Endothelial cell of umbilical vein (primary cell): ENCODE data around the gene ANKRD33B. TPM values are rescaled to one million over a fixed set of nuclear protein-coding genes. Genes with fewer than 3 reads are reported as not detected.

Experiments
- BruUV-seq: library from RNA; stranded (reverse); fragments of 400-500 nt; replicated peaks from 2 replicates; lab custom pipeline; 2021; lab: Mats Ljungman, UMichigan
- CTCF ChIA-PET: fragments of 300-600, 350-600 bp; sonication (Branson Sonifier 250); formaldehyde crosslinking; loops from one replicate; lab custom pipeline; 2021; ENCODE audit warnings: antibody characterized with exemption, inconsistent platforms; lab: Charles Lee
- POLR2A ChIA-PET: fragments of 300-600, 350-600 bp; sonication (Branson Sonifier 250); formaldehyde crosslinking; loops from one replicate; lab custom pipeline; 2021; ENCODE audit warnings: antibody characterized with exemption, inconsistent platforms; lab: Charles Lee
- DNase-seq: peaks from one replicate; pipeline ENCODE4 v3.0.0-alpha.2; 2011; ENCODE audit warnings: low read depth, low spot score
- FAIRE-seq: peaks from 2 replicates; lab custom pipeline; 2011; peaks lifted over from hg19 to GRCh38; lab: Jason Lieb, UNC
- H2AFZ ChIP-seq: 2 replicates; pipeline ENCODE4 v1.6.0; 2012; ENCODE audit warnings: low read depth, low read length, control low read depth, inconsistent platforms
- H3K27ac ChIP-seq: 2 replicates; pipeline ENCODE4 v1.5.1; 2011; ENCODE audit warnings: low read depth, mild to moderate bottlenecking, control low read depth, low read length, moderate library complexity; ENCODE audit not compliant: insufficient read depth
- H3K27me3 ChIP-seq, 2 experiments: 2 replicates each; pipeline versions ENCODE4 v1.6.0 to v1.6.1; 2011; ENCODE audit warnings: low read length in 2 of 2, mixed read lengths in 1 of 2; ENCODE audit not compliant: control insufficient read depth in 2 of 2, insufficient read depth in 2 of 2
- H3K36me3 ChIP-seq, 2 experiments: 2 replicates in 1 of 2; 3 replicates in 1 of 2; pipeline ENCODE4 v1.5.1; 2011; ENCODE audit warnings: low read length in 2 of 2, mild to moderate bottlenecking in 1 of 2, moderate library complexity in 1 of 2; ENCODE audit not compliant: control insufficient read depth in 2 of 2, insufficient read depth in 2 of 2; ENCODE audit errors: extremely low read depth in 1 of 2
- H3K4me1 ChIP-seq: 3 replicates; pipeline ENCODE4 v1.5.1; 2011; ENCODE audit warnings: mild to moderate bottlenecking, low read length; ENCODE audit not compliant: control insufficient read depth, insufficient read depth; ENCODE audit errors: extremely low read depth
- H3K4me2 ChIP-seq: 2 replicates; pipeline ENCODE4 v1.6.1; 2011; ENCODE audit warnings: low read length, control low read depth, mixed read lengths; ENCODE audit not compliant: insufficient read depth
- H3K4me3 ChIP-seq, 3 experiments: fragments of 200-600 bp in 1 of 3; sonication (generic), shearing (Covaris generic) in 1 of 3; replicated peaks in 1 of 3; 2 replicates each; pipeline ENCODE4 v1.5.1; 2011 to 2016; ENCODE audit warnings: control low read depth in 3 of 3, low read length in 3 of 3, mild to moderate bottlenecking in 2 of 3, inconsistent platforms in 1 of 3, low read depth in 1 of 3, moderate library complexity in 1 of 3; ENCODE audit not compliant: insufficient read depth in 1 of 3
- H3K79me2 ChIP-seq: 2 replicates; pipeline ENCODE4 v1.6.0; 2012; ENCODE audit warnings: low read length, inconsistent platforms; ENCODE audit not compliant: control insufficient read depth, insufficient read depth
- H3K9ac ChIP-seq: replicated peaks from 2 replicates; pipeline ENCODE3; 2011; ENCODE audit warnings: low read length, control low read depth; ENCODE audit not compliant: insufficient read depth; ENCODE audit errors: extremely low read depth
- H3K9me1 ChIP-seq: replicated peaks from 3 replicates; pipeline ENCODE4 v1.6.0; 2011; ENCODE audit warnings: mild to moderate bottlenecking, low read length; ENCODE audit not compliant: control insufficient read depth, insufficient read depth; ENCODE audit errors: extremely low read depth
- H3K9me3 ChIP-seq: replicated peaks from 2 replicates; pipeline ENCODE4 v1.5.1; 2012; ENCODE audit warnings: low read length, inconsistent platforms; ENCODE audit not compliant: control insufficient read depth, insufficient read depth
- H4K20me1 ChIP-seq: replicated peaks from 2 replicates; pipeline ENCODE3; 2011; ENCODE audit warnings: mild to moderate bottlenecking, low read length; ENCODE audit not compliant: control insufficient read depth, insufficient read depth; ENCODE audit errors: extremely low read depth
- EZH2 ChIP-seq: IDR thresholded peaks from 2 replicates; pipeline ENCODE4 v1.6.1; 2012; ENCODE audit warnings: borderline replicate concordance, low read depth, mild to moderate bottlenecking, moderate library complexity, low read length, inconsistent platforms; ENCODE audit not compliant: severe bottlenecking
- FOS ChIP-seq: IDR thresholded peaks from 2 replicates; pipeline ENCODE4 v1.6.1; 2011; ENCODE audit warnings: mild to moderate bottlenecking, low read length, moderate library complexity, borderline replicate concordance; ENCODE audit not compliant: insufficient read depth
- GATA2 ChIP-seq: IDR thresholded peaks from 2 replicates; pipeline ENCODE4 v1.7.0; 2011; ENCODE audit warnings: low read depth, mild to moderate bottlenecking, moderate library complexity, mixed read lengths, low read length; ENCODE audit not compliant: insufficient read length, insufficient read depth
- JUN ChIP-seq: IDR thresholded peaks from 2 replicates; pipeline ENCODE4 v1.6.1; 2011; ENCODE audit warnings: borderline replicate concordance, low read depth; ENCODE audit not compliant: insufficient read length, insufficient read depth
- MYC ChIP-seq: IDR thresholded peaks from one replicate; pipeline ENCODE4 v1.6.1; 2011; ENCODE audit warnings: mild to moderate bottlenecking, low read depth, low read length
- POLR2A ChIP-seq: IDR thresholded peaks from 2 replicates; pipeline ENCODE4 v1.6.1; 2012; ENCODE audit warnings: low read depth, mild to moderate bottlenecking, control low read depth, low read length
- POLR2AphosphoS5 ChIP-seq: IDR thresholded peaks from 2 replicates; pipeline ENCODE4 v1.6.1; 2012; ENCODE audit warnings: low read depth, mild to moderate bottlenecking, control low read depth, low read length, moderate library complexity; ENCODE audit not compliant: insufficient read depth
- dilution Hi-C: fragments of 300-500 bp; cut with MboI; formaldehyde crosslinking; loops from one replicate; pipeline ENCODE4 v1.15.0; 2019; ENCODE audit warnings: low sequenced_read_pairs; ENCODE audit not compliant: extremely low pct_ligation_motif_present
- intact Hi-C: fragments of 100-400 bp; cut with micrococcal nuclease; formaldehyde crosslinking; loops from one replicate; pipeline ENCODE4 v1.10.0; 2022
- polyA plus RNA-seq, 4 experiments: library from polyadenylated mRNA; depleted of rRNA in 3 of 4; stranded (reverse) in 3 of 4; unstranded in 1 of 4; fragments of >200 nt; gene quantifications; 2 replicates each; pipeline versions ENCODE4 v1.2.1 to v1.2.3, GENCODE V29; 2011 to 2012; ENCODE audit warnings: missing spikeins in 1 of 4
- total RNA-seq: library from RNA; stranded (reverse); gene quantifications from 2 replicates; pipeline ENCODE4 v1.2.3, GENCODE V29; 2021
- TF ChIP-seq, protein P1 (sequence below), 2 donors: IDR thresholded peaks; 1 replicate in 1 of 2; 2 replicates in 1 of 2; pipeline ENCODE4 v1.5.1; 2011; ENCODE audit warnings: low read length in 2 of 2, mild to moderate bottlenecking in 2 of 2, moderate library complexity in 2 of 2, control low read depth in 1 of 2, inconsistent platforms in 1 of 2, low read depth in 1 of 2; ENCODE audit not compliant: insufficient read depth in 1 of 2; ENCODE audit errors: extremely low read depth in 1 of 2
- TF ChIP-seq, protein P2 (sequence below): IDR thresholded peaks from 2 replicates; pipeline ENCODE4 v1.6.1; 2011; ENCODE audit not compliant: insufficient read depth, insufficient read length

ANKRD33B gene
- total and polyA plus RNA-seq, 2 donors (not counting 3 experiments of a cell fraction or from before 2014, with no cell fraction given) = 2.4 to 5.4 TPM

DNA sequence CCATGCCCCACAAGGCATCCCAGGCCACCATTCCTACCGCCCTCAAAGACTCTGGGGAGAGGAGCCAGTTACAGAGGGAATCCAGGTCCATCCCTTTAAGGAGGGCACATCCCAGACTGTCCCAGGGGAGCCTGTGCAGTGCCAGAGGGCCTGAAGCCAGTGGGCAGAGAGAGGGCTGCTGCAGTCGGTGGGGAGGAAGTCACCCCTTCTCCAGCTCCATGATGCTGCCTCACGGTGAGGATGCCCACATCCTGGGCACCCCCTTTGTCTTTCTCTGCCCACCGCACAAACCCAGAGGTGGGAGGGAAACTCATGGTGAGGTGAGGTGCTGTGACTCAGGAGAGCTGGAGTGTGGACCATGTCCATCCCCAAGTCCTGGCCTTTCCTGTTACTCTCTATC is 26.2 kb upstream of the ANKRD33B start:
- Histone ChIP-seq H3K36me3 (no peaks in the 10 kb centered on the region), H3K4me2 (no peak overlapping the region), H3K27me3 (no peaks in the 10 kb centered on the region), H4K20me1 (no peaks in the 10 kb centered on the region), H3K9me3 (no peaks in the 10 kb centered on the region), H3K9me1 (no peaks in the 10 kb centered on the region), H3K9ac (no peak overlapping the region), H3K79me2 (no peaks in the 10 kb centered on the region), H2AFZ (no peak overlapping the region), H3K4me1 (peaks cover 15% of the 10 kb centered on the region), H3K4me3 (no peak overlapping the region), H3K27ac (no peak overlapping the region)
- POLR2A ChIA-PET = no interaction called here
- dilution Hi-C loops = no loop called here
- BruUV-seq = no TSS peak
- CTCF ChIA-PET = no interaction called here
- DNase-seq = no peak
- TF ChIP-seq POLR2AphosphoS5 (no peak), EZH2 (no peak), POLR2A (no peak), JUN (no peak), FOS (no peak), MYC (no peak), GATA2 (no peak)
- TF ChIP-seq, protein P1, sequence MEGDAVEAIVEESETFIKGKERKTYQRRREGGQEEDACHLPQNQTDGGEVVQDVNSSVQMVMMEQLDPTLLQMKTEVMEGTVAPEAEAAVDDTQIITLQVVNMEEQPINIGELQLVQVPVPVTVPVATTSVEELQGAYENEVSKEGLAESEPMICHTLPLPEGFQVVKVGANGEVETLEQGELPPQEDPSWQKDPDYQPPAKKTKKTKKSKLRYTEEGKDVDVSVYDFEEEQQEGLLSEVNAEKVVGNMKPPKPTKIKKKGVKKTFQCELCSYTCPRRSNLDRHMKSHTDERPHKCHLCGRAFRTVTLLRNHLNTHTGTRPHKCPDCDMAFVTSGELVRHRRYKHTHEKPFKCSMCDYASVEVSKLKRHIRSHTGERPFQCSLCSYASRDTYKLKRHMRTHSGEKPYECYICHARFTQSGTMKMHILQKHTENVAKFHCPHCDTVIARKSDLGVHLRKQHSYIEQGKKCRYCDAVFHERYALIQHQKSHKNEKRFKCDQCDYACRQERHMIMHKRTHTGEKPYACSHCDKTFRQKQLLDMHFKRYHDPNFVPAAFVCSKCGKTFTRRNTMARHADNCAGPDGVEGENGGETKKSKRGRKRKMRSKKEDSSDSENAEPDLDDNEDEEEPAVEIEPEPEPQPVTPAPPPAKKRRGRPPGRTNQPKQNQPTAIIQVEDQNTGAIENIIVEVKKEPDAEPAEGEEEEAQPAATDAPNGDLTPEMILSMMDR (IDR thresholded peaks at IDR 0.05; ENCODE audit: extremely low read depth in 1 of 2, insufficient read depth in 1 of 2, low read depth in 1 of 2, low read length in 2 of 2) = no peak
- TF ChIP-seq, protein P2, sequence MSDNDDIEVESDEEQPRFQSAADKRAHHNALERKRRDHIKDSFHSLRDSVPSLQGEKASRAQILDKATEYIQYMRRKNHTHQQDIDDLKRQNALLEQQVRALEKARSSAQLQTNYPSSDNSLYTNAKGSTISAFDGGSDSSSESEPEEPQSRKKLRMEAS = no peak
- intact Hi-C loops = no loop called here
- no peak for FAIRE-seq
